ENCODE results near the gene ZNF70.

The ZNF70 gene

GRCh38 chr22:23714596-23715578 lies 36.0 kb downstream of the ZNF70 start:
- no peak for DNase-seq

DNA sequence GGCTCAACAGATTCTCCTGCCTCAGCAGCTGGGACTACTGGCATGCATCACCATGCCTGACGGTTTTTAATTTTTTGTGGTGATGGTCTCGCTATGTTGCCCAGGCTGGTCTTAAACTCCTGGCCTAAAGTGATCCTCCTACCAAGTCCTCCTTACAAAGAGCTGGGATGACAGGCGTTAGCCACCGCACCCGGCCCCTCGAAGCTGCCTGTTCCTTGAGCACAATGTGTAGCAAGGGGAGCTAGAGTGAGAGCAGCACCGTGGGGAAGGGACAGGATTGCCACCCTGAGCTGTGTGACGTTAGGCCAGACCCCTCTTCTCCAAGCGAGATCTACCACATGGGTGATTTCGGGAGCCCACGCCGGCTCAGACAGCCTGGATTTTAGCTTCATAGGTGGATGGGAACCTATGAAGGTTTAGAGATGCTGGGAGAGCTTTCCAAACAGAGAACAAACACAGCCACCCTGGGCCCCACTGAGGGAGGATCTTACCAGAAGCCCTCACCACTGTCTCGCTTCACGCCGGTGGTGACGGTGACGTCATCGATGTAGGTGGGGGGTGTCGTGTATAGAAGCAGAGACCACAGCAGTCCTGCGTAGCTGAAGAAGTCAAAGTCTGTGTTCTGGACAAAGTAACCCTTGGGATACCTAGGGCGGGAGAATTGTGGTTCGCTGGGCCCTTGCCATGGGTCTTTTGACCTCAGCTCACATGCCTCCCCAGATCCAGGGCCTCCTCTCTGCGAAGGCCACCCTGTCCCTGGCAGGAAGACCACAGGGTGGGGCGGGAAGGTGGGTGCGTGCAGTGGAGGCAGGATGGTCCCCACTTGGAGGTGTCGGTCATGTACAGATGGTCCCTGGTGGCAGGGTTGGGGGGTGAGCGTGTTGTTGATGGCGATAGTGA lies 37.0 kb downstream of the ZNF70 start:
- DNase-seq, result no peak

DNA sequence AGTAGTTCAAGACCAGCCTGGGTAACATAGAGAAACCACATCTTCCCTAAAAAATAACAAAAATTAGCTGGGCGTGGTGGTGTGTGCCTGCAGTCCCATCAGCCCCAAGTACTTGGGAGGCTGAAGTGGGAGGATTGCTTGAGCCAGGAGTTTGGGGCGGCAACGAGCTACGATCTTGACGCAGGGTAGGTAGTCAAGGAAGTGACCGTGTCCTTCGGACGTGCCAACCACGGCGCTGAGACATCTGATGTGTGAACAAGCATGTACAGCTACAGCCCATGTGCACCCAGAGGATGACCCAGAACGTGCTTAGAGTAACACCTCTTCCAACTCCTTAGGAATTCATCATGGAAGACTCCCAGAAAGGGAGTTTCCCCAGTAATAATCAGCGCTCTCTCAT lies 38.7 kb downstream of the ZNF70 start:
- no peak for DNase-seq

DNA sequence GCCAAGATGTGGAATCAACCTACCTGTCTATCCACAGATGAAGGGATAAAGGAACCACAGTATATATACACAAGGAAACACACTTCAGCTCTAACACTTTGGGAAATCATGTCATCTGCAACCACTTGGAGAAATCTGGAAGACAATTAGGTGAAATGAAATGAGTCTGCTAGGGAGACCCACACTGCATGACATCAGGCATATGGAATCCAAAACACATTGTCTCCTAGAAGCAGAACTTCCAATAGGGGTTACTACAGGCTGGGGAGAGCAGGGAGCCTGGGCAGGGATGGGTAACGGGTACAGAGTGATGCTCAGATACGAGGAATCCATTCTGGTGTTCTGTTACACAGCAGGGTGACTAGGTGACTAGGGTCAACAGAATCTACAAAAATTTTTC lies 41.8 kb downstream of the ZNF70 start:
- no peak for DNase-seq

DNA sequence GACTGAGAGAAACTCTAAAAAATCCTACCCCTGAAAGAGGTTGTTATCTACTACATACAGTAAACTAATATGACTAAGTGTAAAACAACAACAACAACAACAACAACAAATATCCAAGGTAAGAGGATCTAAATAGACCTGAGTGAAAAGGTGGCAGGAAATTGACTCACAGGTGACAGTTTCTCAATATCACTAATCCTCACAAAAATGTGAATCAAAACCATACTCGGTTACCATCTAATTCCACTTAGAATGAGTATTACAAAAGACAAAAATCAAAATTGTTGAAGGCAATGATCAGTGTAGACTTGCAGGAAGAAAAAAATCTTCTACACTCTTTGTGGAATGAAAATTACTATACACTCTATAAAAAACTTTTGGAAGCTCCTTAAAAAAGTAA lies 42.6 kb downstream of the ZNF70 start:
- no peak for DNase-seq

DNA sequence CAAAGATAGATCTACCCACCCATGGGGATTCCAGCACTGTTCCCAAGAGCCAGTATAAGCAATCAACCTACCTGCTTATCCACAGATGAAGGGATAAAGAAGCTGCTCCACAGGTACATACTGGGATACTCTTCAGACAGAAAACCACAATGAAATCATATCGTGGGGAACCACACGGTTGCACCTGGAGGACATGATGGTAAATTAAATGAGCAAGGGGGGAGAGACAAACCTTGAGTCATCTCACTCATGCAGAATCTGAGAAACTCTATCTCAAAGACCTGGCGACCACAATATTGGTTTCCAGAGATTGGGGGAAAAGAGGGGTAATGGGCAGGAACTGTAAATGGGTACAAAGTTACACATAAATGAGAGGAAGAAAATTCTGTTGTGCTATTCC lies 45.6 kb downstream of the ZNF70 start:
- DNase-seq, result no peak

DNA sequence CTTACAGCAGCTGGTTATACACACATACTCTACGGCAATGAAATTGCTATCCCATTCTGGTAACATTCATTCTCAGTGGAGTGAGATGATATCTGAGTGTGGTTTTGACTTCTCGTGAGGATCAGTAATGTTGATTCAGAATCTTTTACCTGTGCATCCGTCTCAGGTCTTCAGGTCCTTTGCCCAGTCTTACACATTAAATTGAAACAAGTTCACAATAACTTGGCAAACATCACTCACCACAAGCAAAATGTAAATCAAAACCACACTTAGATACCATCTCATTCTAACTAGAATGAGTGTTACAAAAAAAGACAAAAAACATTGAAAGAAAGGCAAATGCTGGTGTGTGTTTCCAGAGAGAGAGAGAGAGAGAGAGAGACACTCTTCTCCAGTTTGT lies 46.1 kb downstream of the ZNF70 start:
- DNase-seq, result no peak

- no peak for DNase-seq
Measured at GRCh38 chr22:23704062-23704461, 46.9 kb downstream of the ZNF70 start.

DNA sequence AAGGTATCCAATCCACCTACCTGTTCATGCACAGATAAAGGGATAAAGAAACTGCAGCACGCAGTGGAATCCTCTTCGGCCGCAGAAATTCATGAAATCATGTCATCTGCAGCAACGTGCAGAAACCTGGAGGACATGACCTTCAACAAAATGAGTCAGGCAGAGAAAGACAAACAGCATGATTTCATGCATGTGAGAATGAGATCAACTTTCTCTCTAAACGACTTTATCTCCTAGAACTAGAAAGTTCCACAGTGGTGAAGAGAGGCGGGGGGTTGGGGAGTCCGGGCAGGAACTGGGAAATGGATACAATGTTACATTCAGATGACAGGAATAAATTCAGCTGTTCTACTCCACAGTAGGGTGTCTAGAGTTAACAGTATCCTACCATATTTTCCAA lies 50.2 kb downstream of the ZNF70 start:
- no peak for DNase-seq

GRCh38 chr22:23698673-23699235 lies 52.2 kb downstream of the ZNF70 start:
- DNase-seq, result no peak

DNA sequence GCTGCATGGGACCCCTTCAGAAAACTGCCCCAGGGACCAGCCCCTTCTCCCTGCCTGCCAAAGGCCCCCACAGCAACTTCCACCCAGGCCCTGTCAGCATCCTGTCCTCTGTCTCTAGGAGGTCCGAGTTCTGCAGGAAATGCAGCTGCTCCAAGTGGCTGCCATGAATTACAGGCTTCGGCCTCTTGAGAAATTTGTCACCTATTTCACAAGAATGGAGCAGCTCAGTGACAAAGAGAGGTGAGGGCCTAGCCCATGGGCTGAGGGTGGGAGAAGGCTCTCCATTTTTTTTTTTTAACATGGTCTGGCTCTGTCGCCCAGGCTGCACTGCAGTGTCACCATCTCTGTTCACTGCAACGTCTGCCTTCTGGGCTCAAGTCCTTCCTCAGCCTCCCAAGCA lies 52.8 kb downstream of the ZNF70 start:
- no peak for DNase-seq

- DNase-seq, result no peak
Measured at GRCh38 chr22:23697031-23697970, 53.6 kb downstream of the ZNF70 start.

GRCh38 chr22:23696326-23696851 lies 54.5 kb downstream of the ZNF70 start:
- DNase-seq, result peak; percentile 65 to 67

- DNase-seq, result no peak
Measured at GRCh38 chr22:23695571-23696325, 55.2 kb downstream of the ZNF70 start.

DNA sequence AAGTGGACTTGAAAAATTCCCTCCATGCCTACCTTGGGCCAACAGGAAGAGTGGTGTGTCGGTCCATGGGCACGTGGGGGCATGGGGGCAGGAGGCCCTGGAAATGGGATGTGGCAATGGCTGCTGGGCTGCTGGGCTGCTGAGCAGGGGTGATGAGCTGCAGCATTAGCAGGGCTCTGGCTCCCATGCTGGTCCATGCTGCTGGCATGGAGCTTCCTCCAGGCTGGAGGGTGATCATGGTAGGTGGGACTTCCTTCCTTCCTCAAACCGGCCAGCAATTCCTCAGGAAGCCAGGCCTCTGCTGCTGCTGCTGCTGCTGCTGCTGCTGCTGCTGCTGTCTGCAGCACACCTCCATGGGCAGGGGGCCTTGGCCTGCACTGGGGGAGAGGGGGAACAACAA lies 55.8 kb downstream of the ZNF70 start:
- no peak for DNase-seq

DNA sequence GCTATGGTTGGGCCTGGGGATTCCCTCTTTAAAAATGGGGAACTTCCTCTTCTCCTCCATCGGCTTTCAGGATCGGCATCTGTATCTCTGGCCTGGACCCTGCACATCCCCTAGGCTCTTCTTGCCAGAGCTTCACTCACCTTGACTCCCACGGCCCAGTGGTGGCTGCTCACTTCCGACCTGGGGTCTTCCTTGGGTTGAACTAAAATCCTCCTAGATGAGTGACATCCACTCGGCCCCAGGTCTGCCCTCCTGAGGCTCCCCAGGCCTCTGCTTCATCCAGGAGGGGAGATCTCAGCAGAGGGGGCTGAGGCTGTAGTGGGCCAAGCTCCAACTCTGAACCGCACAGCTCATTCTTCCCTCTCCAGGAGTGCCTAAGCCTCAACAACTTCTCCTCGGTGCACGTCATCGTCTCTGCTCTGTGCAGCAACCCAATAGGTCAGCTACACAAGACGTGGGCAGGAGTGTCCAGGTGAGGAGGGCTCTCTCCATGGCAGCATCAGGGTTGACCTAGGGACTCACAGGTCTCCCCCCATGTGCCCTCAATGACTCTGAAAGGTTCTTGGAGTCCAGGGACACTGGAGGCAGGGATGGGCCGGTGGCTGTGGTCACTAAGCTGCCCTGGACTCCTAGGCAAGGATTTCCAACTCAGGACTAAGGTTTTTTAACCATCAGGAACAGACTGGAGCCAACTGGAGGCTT lies 56.8 kb downstream of the ZNF70 start:
- DNase-seq, result no peak

DNA sequence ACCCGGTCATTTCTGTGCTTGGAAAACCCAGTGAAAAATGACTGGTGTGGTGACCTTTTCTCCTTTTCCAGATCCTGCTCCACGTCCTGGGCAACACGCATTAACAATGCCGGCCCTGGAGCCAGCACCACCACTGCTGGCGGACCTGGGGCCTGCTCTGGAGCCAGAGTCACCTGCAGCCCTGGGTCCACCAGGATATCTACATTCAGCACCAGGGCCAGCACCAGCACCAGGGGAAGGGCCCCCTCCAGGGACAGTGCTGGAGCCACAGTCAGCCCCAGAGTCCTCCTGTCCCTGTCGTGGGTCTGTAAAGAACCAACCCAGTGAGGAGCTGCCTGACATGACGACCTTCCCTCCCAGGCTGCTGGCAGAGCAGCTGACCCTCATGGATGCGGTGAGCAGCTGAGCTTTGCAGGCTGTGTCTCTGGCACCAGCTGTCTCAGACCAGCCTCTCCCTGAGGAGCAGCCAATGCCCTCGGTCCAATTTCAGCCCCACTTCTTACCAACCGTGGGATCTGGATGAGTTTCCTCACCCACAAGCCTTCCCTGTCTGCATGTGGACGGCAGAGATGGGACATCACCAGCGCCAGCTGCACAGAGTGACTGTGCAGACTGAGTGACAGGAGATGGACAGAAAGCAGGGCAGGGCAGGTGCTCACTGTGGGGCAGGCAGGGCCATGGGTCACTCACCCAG lies 58.2 kb downstream of the ZNF70 start:
- no peak for DNase-seq

GRCh38 chr22:23691748-23692423 lies 59.0 kb downstream of the ZNF70 start:
- no peak for DNase-seq

- DNase-seq, result no peak
Measured at GRCh38 chr22:23690713-23691112, 60.2 kb downstream of the ZNF70 start, which contains the start of gene RGL4. Gene RGL4, plus strand, starts transcription at chr22:23691013. Its CDS starts 1,018 bp downstream, at chr22:23692031.
